HCT116 (cell line): Measurements from ENCODE around the gene MYO10. TPM values are rescaled to one million over a fixed set of nuclear protein-coding genes. Genes with fewer than 3 reads are reported as not detected.

Experiments
- ATAC-seq: fragments of 200-7000 bp; cut with Tn5 transposase; 2 replicates; pipeline ENCODE4 v1.9.1; 2020; ENCODE audit warnings: mild to moderate bottlenecking, moderate library complexity
- BruUV-seq: library from RNA; stranded (reverse); fragments of 400-500 nt; replicated peaks from 2 replicates; lab custom pipeline; 2021; lab: Mats Ljungman, UMichigan
- CTCF ChIA-PET: fragments of 300-600 bp; sonication (Branson Sonifier 250); formaldehyde crosslinking; loops from one replicate; lab custom pipeline; 2021; ENCODE audit warnings: antibody characterized with exemption; lab: Charles Lee
- POLR2A ChIA-PET: fragments of 300-600, 350-600 bp; sonication (Branson Sonifier 250); formaldehyde crosslinking; loops from one replicate; lab custom pipeline; 2021; ENCODE audit warnings: antibody characterized with exemption; lab: Charles Lee
- RAD21 ChIA-PET, 2 experiments: fragments of 300-600 bp; sonication (Branson Sonifier 250); formaldehyde crosslinking; loops; one replicate each; lab custom pipeline; 2023; ENCODE audit warnings: low total read pairs in 2 of 2; ENCODE audit not compliant: uncharacterized antibody in 2 of 2, unreplicated experiment in 2 of 2, low non-redundant PET in 1 of 2; lab: Charles Lee
- DNase-seq: peaks from one replicate; pipeline ENCODE4 v3.0.0-alpha.2; 2010; ENCODE audit warnings: low read depth, low spot score
- H2AFZ ChIP-seq: fragments of 200-600 bp; shearing (Covaris generic), sonication (generic); 2 replicates; pipeline ENCODE4 v1.6.1; 2017; ENCODE audit warnings: low read depth, mixed run types, mixed read lengths, antibody characterized with exemption, low read length; ENCODE audit not compliant: poor library complexity, severe bottlenecking
- H3K27ac ChIP-seq: 2 replicates; pipeline ENCODE4 v1.5.1; 2012; ENCODE audit warnings: low read depth, low read length
- H3K27me3 ChIP-seq: fragments of 200-600 bp; sonication (generic); 2 replicates; pipeline ENCODE4 v1.6.1; 2016; ENCODE audit warnings: mixed run types, low read length, mixed read lengths; ENCODE audit not compliant: insufficient read depth
- H3K36me3 ChIP-seq, 2 experiments: fragments of 200-500 bp in 1 of 2; fragments of 200-600 bp in 1 of 2; sonication (Bioruptor generic) in 1 of 2; sonication (generic) in 1 of 2; 2 replicates each; pipeline versions ENCODE4 v1.5.1 to v1.6.1; 2014 to 2016; ENCODE audit warnings: low read length in 2 of 2, inconsistent platforms in 1 of 2, mixed read lengths in 1 of 2, mixed run types in 1 of 2; ENCODE audit not compliant: insufficient read depth in 2 of 2, control insufficient read depth in 1 of 2
- H3K4me1 ChIP-seq, 2 experiments: fragments of 200-600 bp in 1 of 2; sonication (generic) in 1 of 2; 2 replicates each; pipeline versions ENCODE4 v1.5.1 to v1.6.1; 2012 to 2017; ENCODE audit warnings: low read length in 2 of 2, inconsistent platforms in 1 of 2, mild to moderate bottlenecking in 1 of 2, mixed read lengths in 1 of 2, mixed run types in 1 of 2, moderate library complexity in 1 of 2; ENCODE audit not compliant: insufficient read depth in 2 of 2, control insufficient read depth in 1 of 2
- H3K4me2 ChIP-seq: fragments of 200-600 bp; sonication (generic); 2 replicates; pipeline ENCODE4 v1.6.1; 2017; ENCODE audit warnings: mixed run types, low read length, mixed read lengths
- H3K4me3 ChIP-seq, 2 experiments: fragments of 200-600 bp in 1 of 2; sonication (generic) in 1 of 2; replicated peaks in 1 of 2; 2 replicates each; pipeline ENCODE4 v1.5.1; 2011 to 2016; ENCODE audit warnings: low read length in 2 of 2, control low read depth in 1 of 2, low read depth in 1 of 2, mild to moderate bottlenecking in 1 of 2, mixed read lengths in 1 of 2, mixed run types in 1 of 2
- H3K79me2 ChIP-seq: fragments of 200-600 bp; sonication (generic); 2 replicates; pipeline ENCODE4 v1.6.1; 2017; ENCODE audit warnings: mild to moderate bottlenecking, mixed run types, low read length, moderate library complexity, mixed read lengths; ENCODE audit not compliant: insufficient read depth
- H3K9ac ChIP-seq: fragments of 200-600 bp; sonication (generic); 2 replicates; pipeline ENCODE4 v1.6.1; 2016; ENCODE audit warnings: low read length, mixed read lengths
- H3K9me2 ChIP-seq: fragments of 200-600 bp; sonication (generic), shearing (Covaris generic); 2 replicates; pipeline ENCODE4 v1.6.1; 2017; ENCODE audit warnings: mixed run types, mild to moderate bottlenecking, moderate library complexity; ENCODE audit not compliant: insufficient read depth
- H3K9me3 ChIP-seq, 2 experiments: fragments of 200-500 bp in 1 of 2; fragments of 200-600 bp in 1 of 2; sonication (Bioruptor generic) in 1 of 2; sonication (generic) in 1 of 2; 2 replicates each; pipeline ENCODE4 v1.6.1; 2014 to 2017; ENCODE audit warnings: low read length in 2 of 2, mixed read lengths in 2 of 2, inconsistent platforms in 1 of 2, low read depth in 1 of 2, mild to moderate bottlenecking in 1 of 2, mixed run types in 1 of 2, moderate library complexity in 1 of 2; ENCODE audit not compliant: control insufficient read depth in 1 of 2, insufficient read depth in 1 of 2
- H4K20me1 ChIP-seq: fragments of 200-600 bp; sonication (generic), shearing (Covaris generic); 2 replicates; pipeline ENCODE4 v1.6.1; 2017; ENCODE audit warnings: mixed run types, mild to moderate bottlenecking, moderate library complexity; ENCODE audit not compliant: insufficient read depth
- CEBPB ChIP-seq: IDR thresholded peaks from 2 replicates; pipeline ENCODE4 v1.6.1; 2012; ENCODE audit warnings: low read depth
- EGR1 ChIP-seq: IDR thresholded peaks from 2 replicates; pipeline ENCODE4 v1.6.1; 2012; ENCODE audit warnings: low read depth
- EZH2 ChIP-seq: fragments of 200-600 bp; sonication (generic); IDR thresholded peaks from 2 replicates; pipeline ENCODE4 v1.6.1; 2017; ENCODE audit warnings: antibody characterized with exemption, mixed run types
- FOSL1 ChIP-seq: IDR thresholded peaks from 2 replicates; pipeline ENCODE4 v1.6.1; 2012; ENCODE audit warnings: low read depth
- POLR2A ChIP-seq: IDR thresholded peaks from 2 replicates; pipeline ENCODE4 v1.7.0; 2011; ENCODE audit warnings: borderline replicate concordance; ENCODE audit not compliant: insufficient read depth, insufficient read length; ENCODE audit errors: extremely low read depth
- POLR2AphosphoS5 ChIP-seq: IDR thresholded peaks from 2 replicates; pipeline ENCODE4 v1.6.1; 2011; ENCODE audit warnings: mild to moderate bottlenecking, low read depth, low read length, moderate library complexity
- RAD21 ChIP-seq: IDR thresholded peaks from 2 replicates; pipeline ENCODE4 v1.6.1; 2012; ENCODE audit warnings: low read depth, mild to moderate bottlenecking
- SRF ChIP-seq: IDR thresholded peaks from 2 replicates; pipeline ENCODE4 v1.6.1; 2012; ENCODE audit warnings: low read depth
- TCF7L2 ChIP-seq: IDR thresholded peaks from 2 replicates; pipeline ENCODE4 v1.7.0; 2011; ENCODE audit warnings: borderline replicate concordance, inconsistent platforms; ENCODE audit not compliant: insufficient read depth, insufficient read length; ENCODE audit errors: extremely low read depth
- YY1 ChIP-seq: IDR thresholded peaks from 2 replicates; pipeline ENCODE4 v1.6.1; 2011; ENCODE audit warnings: low read length, low read depth, moderate library complexity, mild to moderate bottlenecking; ENCODE audit not compliant: insufficient replicate concordance; ENCODE audit errors: extremely low read depth
- ZFX ChIP-seq: fragments of 450-650 bp; IDR thresholded peaks from 2 replicates; pipeline ENCODE4 v1.6.1; 2017
- ZNF274 ChIP-seq: fragments of 200-500 bp; sonication (Bioruptor generic); IDR thresholded peaks from 2 replicates; pipeline ENCODE4 v1.6.1; 2014; ENCODE audit warnings: mild to moderate bottlenecking, low read depth, low read length, inconsistent platforms
- intact Hi-C: fragments of 100-400 bp; cut with micrococcal nuclease; formaldehyde crosslinking; loops from 2 replicates; pipeline ENCODE4 v1.10.0; 2022
- total RNA-seq: library from RNA; stranded (reverse); gene quantifications from one replicate; pipeline ENCODE4 v1.2.1, GENCODE V29; 2021; ENCODE audit not compliant: unreplicated experiment
- TF ChIP-seq, protein P1 (sequence below): IDR thresholded peaks from 2 replicates; pipeline ENCODE4 v1.6.1; 2012
- TF ChIP-seq, protein P2 (sequence below): IDR thresholded peaks from 2 replicates; pipeline ENCODE4 v1.6.1; 2012
- TF ChIP-seq, protein P3 (sequence below): IDR thresholded peaks from 2 replicates; pipeline ENCODE4 v1.6.1; 2012; ENCODE audit warnings: low read depth

MYO10 gene
- total RNA-seq, 1 experiment from 2014 or later = 34.9 TPM

DNA sequence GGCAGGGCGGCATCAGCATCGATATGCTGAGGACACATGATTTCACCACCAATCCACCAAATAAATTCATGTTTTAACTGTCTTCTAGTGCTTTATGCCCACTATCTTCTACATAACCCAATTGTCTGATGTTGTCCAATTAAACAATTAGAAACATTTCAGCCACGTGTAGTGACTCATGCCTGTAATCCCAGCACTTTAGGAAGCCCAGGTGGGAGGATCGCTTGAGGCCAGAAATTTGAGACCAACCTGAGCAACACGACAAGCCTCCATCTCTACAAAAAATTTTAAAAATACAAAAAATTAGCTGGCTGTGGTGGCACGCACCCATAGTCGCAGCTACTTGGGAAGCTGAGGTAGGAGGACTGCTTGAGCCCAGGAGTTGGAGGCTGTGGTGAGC lies 128.1 kb downstream of the MYO10 start:
- Histone ChIP-seq H3K4me3 (no peak overlapping the region), H3K4me1 (peaks cover 53 to 61% of the 10 kb centered on the region in 2 experiments), H3K27me3 (no peaks in the 10 kb centered on the region), H4K20me1 (no peaks in the 10 kb centered on the region), H2AFZ (no peak overlapping the region), H3K9me2 (no peaks in the 10 kb centered on the region), H3K4me2 (no peak overlapping the region), H3K27ac (no peak overlapping the region), H3K9ac (no peak overlapping the region), H3K36me3 (no peaks in the 10 kb centered on the region), H3K79me2 (peaks cover 28% of the 10 kb centered on the region), H3K9me3 (no peaks in the 10 kb centered on the region)
- DNase-seq (no peak), ATAC-seq (no peak)
- intact Hi-C loops = no loop called here
- RAD21 ChIA-PET = no interaction called here
- POLR2A ChIA-PET = interaction anchor here (0.5 kb wide), 1 partner anchor 189 kb away, joined by 4 read pairs; no protein-coding TSS in a partner anchor
- BruUV-seq = no TSS peak
- no peak for TF ChIP-seq TCF7L2
- no peak for TF ChIP-seq POLR2AphosphoS5
- TF ChIP-seq SRF = no peak
- TF ChIP-seq, protein P1, sequence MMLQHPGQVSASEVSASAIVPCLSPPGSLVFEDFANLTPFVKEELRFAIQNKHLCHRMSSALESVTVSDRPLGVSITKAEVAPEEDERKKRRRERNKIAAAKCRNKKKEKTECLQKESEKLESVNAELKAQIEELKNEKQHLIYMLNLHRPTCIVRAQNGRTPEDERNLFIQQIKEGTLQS = no peak
- TF ChIP-seq, protein P2, sequence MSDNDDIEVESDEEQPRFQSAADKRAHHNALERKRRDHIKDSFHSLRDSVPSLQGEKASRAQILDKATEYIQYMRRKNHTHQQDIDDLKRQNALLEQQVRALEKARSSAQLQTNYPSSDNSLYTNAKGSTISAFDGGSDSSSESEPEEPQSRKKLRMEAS = peak; percentile 64
- peak; percentile 39; the same call in 1 of the 2 replicates for TF ChIP-seq FOSL1
- TF ChIP-seq RAD21 = no peak
- TF ChIP-seq CEBPB = no peak
- CTCF ChIA-PET = no interaction called here

DNA sequence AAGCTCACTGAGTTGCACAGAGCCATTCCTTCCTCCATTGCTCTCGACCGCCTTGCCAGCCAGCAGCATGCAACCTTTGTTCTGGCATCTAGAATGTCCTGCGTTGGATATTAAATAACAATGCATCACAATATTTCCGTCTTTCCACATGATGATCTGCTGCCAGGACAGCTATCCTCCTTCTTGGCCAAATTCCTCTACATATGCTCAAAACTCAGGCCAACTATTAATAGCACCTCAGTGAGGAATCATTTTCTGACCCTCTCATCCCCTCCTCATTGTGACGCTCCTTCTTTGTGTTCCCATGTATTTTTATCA lies 128.6 kb downstream of the MYO10 start:
- peaks cover 27% of the 10 kb centered on the region for H3K79me2 ChIP-seq
- BruUV-seq = no TSS peak
- H4K20me1 ChIP-seq = no peaks in the 10 kb centered on the region
- no peak overlapping the region for H3K27ac ChIP-seq
- ChIA-PET CTCF (no interaction called here), RAD21 (no interaction called here), POLR2A (interaction anchor here (0.5 kb wide), 1 partner anchor 190 kb away, joined by 4 read pairs; no protein-coding TSS in a partner anchor)
- H3K27me3 ChIP-seq = no peaks in the 10 kb centered on the region
- no peaks in the 10 kb centered on the region for H3K9me3 ChIP-seq
- peaks cover 57 to 66% of the 10 kb centered on the region in 2 experiments for H3K4me1 ChIP-seq
- intact Hi-C loops = no loop called here
- no peaks in the 10 kb centered on the region for H3K36me3 ChIP-seq
- no peak overlapping the region for H3K9ac ChIP-seq
- no peaks in the 10 kb centered on the region for H3K9me2 ChIP-seq
- no peak overlapping the region for H2AFZ ChIP-seq
- no peak overlapping the region for H3K4me2 ChIP-seq
- ATAC-seq (no peak), DNase-seq (no peak)
- H3K4me3 ChIP-seq = no peak overlapping the region
- no peak for TF ChIP-seq EZH2
- TF ChIP-seq ZFX = no peak
- no peak for TF ChIP-seq POLR2A
- TF ChIP-seq ZNF274 = no peak
- TF ChIP-seq, protein P2 = no peak
- TF ChIP-seq RAD21 = no peak
- no peak for TF ChIP-seq YY1
- TF ChIP-seq, protein P1 = no peak
- no peak for TF ChIP-seq FOSL1
- TF ChIP-seq SRF = no peak
- TF ChIP-seq, protein P3, sequence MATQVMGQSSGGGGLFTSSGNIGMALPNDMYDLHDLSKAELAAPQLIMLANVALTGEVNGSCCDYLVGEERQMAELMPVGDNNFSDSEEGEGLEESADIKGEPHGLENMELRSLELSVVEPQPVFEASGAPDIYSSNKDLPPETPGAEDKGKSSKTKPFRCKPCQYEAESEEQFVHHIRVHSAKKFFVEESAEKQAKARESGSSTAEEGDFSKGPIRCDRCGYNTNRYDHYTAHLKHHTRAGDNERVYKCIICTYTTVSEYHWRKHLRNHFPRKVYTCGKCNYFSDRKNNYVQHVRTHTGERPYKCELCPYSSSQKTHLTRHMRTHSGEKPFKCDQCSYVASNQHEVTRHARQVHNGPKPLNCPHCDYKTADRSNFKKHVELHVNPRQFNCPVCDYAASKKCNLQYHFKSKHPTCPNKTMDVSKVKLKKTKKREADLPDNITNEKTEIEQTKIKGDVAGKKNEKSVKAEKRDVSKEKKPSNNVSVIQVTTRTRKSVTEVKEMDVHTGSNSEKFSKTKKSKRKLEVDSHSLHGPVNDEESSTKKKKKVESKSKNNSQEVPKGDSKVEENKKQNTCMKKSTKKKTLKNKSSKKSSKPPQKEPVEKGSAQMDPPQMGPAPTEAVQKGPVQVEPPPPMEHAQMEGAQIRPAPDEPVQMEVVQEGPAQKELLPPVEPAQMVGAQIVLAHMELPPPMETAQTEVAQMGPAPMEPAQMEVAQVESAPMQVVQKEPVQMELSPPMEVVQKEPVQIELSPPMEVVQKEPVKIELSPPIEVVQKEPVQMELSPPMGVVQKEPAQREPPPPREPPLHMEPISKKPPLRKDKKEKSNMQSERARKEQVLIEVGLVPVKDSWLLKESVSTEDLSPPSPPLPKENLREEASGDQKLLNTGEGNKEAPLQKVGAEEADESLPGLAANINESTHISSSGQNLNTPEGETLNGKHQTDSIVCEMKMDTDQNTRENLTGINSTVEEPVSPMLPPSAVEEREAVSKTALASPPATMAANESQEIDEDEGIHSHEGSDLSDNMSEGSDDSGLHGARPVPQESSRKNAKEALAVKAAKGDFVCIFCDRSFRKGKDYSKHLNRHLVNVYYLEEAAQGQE = no peak
- TF ChIP-seq EGR1 = no peak
